H9 (cell line): ENCODE data around the gene CHDH. TPM values are rescaled to one million over a fixed set of nuclear protein-coding genes. Genes with fewer than 3 reads are reported as not detected.

Source experiments
- DNase-seq: peaks from one replicate; pipeline ENCODE4 v3.0.0-alpha.2; 2017
- H2AFZ ChIP-seq: one replicate; pipeline ENCODE4 v1.6.1; 2013; ENCODE audit warnings: mild to moderate bottlenecking, low read length, control low read depth, moderate library complexity
- H2AK5ac ChIP-seq: 2 replicates; pipeline ENCODE4 v1.6.1; 2013; ENCODE audit warnings: low read length, control low read depth, mixed read lengths; ENCODE audit not compliant: insufficient read length
- H2BK120ac ChIP-seq: one replicate; pipeline ENCODE4 v1.6.1; 2013; ENCODE audit warnings: low read depth, mild to moderate bottlenecking, low read length, control low read depth, inconsistent platforms; ENCODE audit not compliant: poor library complexity, severe bottlenecking
- H2BK12ac ChIP-seq: 2 replicates; pipeline ENCODE4 v1.6.1; 2013; ENCODE audit warnings: low read length, control low read depth, mixed read lengths, low read depth; ENCODE audit not compliant: insufficient read length
- H2BK15ac ChIP-seq: 2 replicates; pipeline ENCODE4 v1.6.1; 2013; ENCODE audit warnings: low read depth, low read length, control low read depth
- H2BK20ac ChIP-seq: one replicate; pipeline ENCODE4 v1.6.1; 2013; ENCODE audit warnings: low read depth, mild to moderate bottlenecking, low read length, control low read depth, inconsistent platforms; ENCODE audit not compliant: poor library complexity, severe bottlenecking
- H2BK5ac ChIP-seq: 2 replicates; pipeline ENCODE4 v1.6.1; 2013; ENCODE audit warnings: low read length, control low read depth, mixed read lengths; ENCODE audit not compliant: insufficient read length
- H3K14ac ChIP-seq: 2 replicates; pipeline ENCODE4 v1.6.1; 2013; ENCODE audit warnings: low read length, control low read depth; ENCODE audit not compliant: insufficient read depth
- H3K18ac ChIP-seq: 2 replicates; pipeline ENCODE4 v1.6.1; 2013; ENCODE audit warnings: low read depth, mild to moderate bottlenecking, mixed read lengths, low read length, control low read depth; ENCODE audit not compliant: insufficient read length
- H3K23ac ChIP-seq: 2 replicates; pipeline ENCODE4 v1.6.1; 2013; ENCODE audit warnings: low read length, control low read depth, mixed read lengths, low read depth; ENCODE audit not compliant: insufficient read length
- H3K23me2 ChIP-seq: 2 replicates; pipeline ENCODE4 v1.6.1; 2013; ENCODE audit warnings: low read depth, mild to moderate bottlenecking, mixed read lengths, low read length, control low read depth; ENCODE audit not compliant: insufficient read length, poor library complexity, severe bottlenecking
- H3K27ac ChIP-seq: 2 replicates; pipeline ENCODE4 v1.5.1; 2013; ENCODE audit warnings: low read length, control low read depth, mixed read lengths, low read depth; ENCODE audit not compliant: insufficient read length
- H3K27me3 ChIP-seq: 2 replicates; pipeline ENCODE4 v1.6.1; 2013; ENCODE audit warnings: low read length, control low read depth, inconsistent platforms; ENCODE audit not compliant: insufficient read depth
- H3K4ac ChIP-seq: 2 replicates; pipeline ENCODE4 v1.6.1; 2013; ENCODE audit warnings: low read depth, mild to moderate bottlenecking, control low read depth, inconsistent platforms, low read length, moderate library complexity
- H3K4me1 ChIP-seq: 2 replicates; pipeline ENCODE4 v1.6.1; 2013; ENCODE audit warnings: low read length, control low read depth, inconsistent platforms; ENCODE audit not compliant: insufficient read depth
- H3K4me2 ChIP-seq: 2 replicates; pipeline ENCODE4 v1.6.1; 2013; ENCODE audit warnings: low read length, control low read depth, mixed read lengths; ENCODE audit not compliant: insufficient read length, insufficient read depth
- H3K56ac ChIP-seq: 2 replicates; pipeline ENCODE4 v1.6.1; 2013; ENCODE audit warnings: low read depth, mild to moderate bottlenecking, mixed read lengths, low read length, control low read depth; ENCODE audit not compliant: insufficient read length
- H3K79me1 ChIP-seq: 2 replicates; pipeline ENCODE4 v1.6.1; 2013; ENCODE audit warnings: low read depth, mild to moderate bottlenecking, moderate library complexity, low read length, control low read depth, inconsistent platforms; ENCODE audit not compliant: insufficient read depth, poor library complexity, severe bottlenecking
- H3K79me2 ChIP-seq: 2 replicates; pipeline ENCODE4 v1.6.1; 2013; ENCODE audit warnings: low read length, control low read depth, inconsistent platforms; ENCODE audit not compliant: insufficient read depth
- H3K9ac ChIP-seq: 2 replicates; pipeline ENCODE4 v1.6.1; 2013; ENCODE audit warnings: low read length, control low read depth, mixed read lengths; ENCODE audit not compliant: insufficient read length; ENCODE audit errors: extremely low read depth
- H3K9me3 ChIP-seq: one replicate; pipeline ENCODE4 v1.6.1; 2013; ENCODE audit warnings: low read depth, low read length, inconsistent platforms; ENCODE audit not compliant: control insufficient read depth
- H3T11ph ChIP-seq: one replicate; pipeline ENCODE4 v1.6.1; 2013; ENCODE audit warnings: mild to moderate bottlenecking, low read length, control low read depth, inconsistent platforms
- H4K20me1 ChIP-seq: one replicate; pipeline ENCODE4 v1.6.1; 2013; ENCODE audit not compliant: control insufficient read depth, insufficient read length, insufficient read depth
- H4K5ac ChIP-seq: 2 replicates; pipeline ENCODE4 v1.6.1; 2013; ENCODE audit warnings: low read depth, mild to moderate bottlenecking, mixed read lengths, low read length, control low read depth; ENCODE audit not compliant: insufficient read length
- H4K8ac ChIP-seq: replicated peaks from 2 replicates; pipeline ENCODE4 v1.6.1; 2013; ENCODE audit warnings: low read length, control low read depth, mixed read lengths, low read depth; ENCODE audit not compliant: insufficient read length
- H4K91ac ChIP-seq: 2 replicates; pipeline ENCODE4 v1.6.1; 2013; ENCODE audit warnings: low read depth, mild to moderate bottlenecking, moderate library complexity, mixed read lengths, low read length, control low read depth; ENCODE audit not compliant: insufficient read length
- H3K27ac Mint-ChIP-seq, 3 experiments: 2 replicates in 2 of 3; 3 replicates in 1 of 3; pipeline ENCODE4 v1.8.0; 2020 to 2021; ENCODE audit warnings: mixed read lengths in 3 of 3, mild to moderate bottlenecking in 1 of 3, moderate library complexity in 1 of 3
- H3K27me3 Mint-ChIP-seq: 2 replicates; pipeline ENCODE4 v1.8.0; 2021; ENCODE audit warnings: low read depth, mild to moderate bottlenecking, moderate library complexity, mixed read lengths
- H3K36me3 Mint-ChIP-seq, 3 experiments: 2 replicates in 2 of 3; 3 replicates in 1 of 3; pipeline ENCODE4 v1.8.0; 2020 to 2021; ENCODE audit warnings: low read depth in 3 of 3, mixed read lengths in 3 of 3; ENCODE audit not compliant: insufficient read depth in 1 of 3
- H3K4me1 Mint-ChIP-seq, 2 experiments: 2 replicates each; pipeline ENCODE4 v1.8.0; 2020; ENCODE audit warnings: mixed read lengths in 2 of 2
- H3K4me3 Mint-ChIP-seq, 2 experiments: 2 replicates in 1 of 2; 3 replicates in 1 of 2; pipeline ENCODE4 v1.8.0; 2020 to 2021; ENCODE audit warnings: mild to moderate bottlenecking in 2 of 2, mixed read lengths in 2 of 2, moderate library complexity in 1 of 2
- H3K9me3 Mint-ChIP-seq, 2 experiments: 2 replicates in 1 of 2; 3 replicates in 1 of 2; pipeline ENCODE4 v1.8.0; 2020; ENCODE audit warnings: mild to moderate bottlenecking in 2 of 2, mixed read lengths in 2 of 2, moderate library complexity in 1 of 2
- WGBS: extraction: QIAGEN DNeasy Blood & Tissue Kit; methylation state at CpG from one replicate; pipeline ENCODE4 v1.1.7; 2013; ENCODE audit warnings: missing lambda C conversion rate, low lambda C conversion rate, mixed read lengths; ENCODE audit not compliant: insufficient read length; ENCODE audit errors: extremely low coverage; 5-methylcytosine and 5-hydroxymethylcytosine counted together
- total RNA-seq: library from RNA; stranded (reverse); gene quantifications from 2 replicates; pipeline ENCODE4 v1.2.1, GENCODE V29; 2021
- TF ChIP-seq, protein P1 (sequence below): fragments of 200-600 bp; sonication (generic); conservative IDR thresholded peaks from 3 replicates; pipeline ENCODE4 v1.8.0; 2021; ENCODE audit warnings: antibody characterized with exemption, mild to moderate bottlenecking

The CHDH gene
- total RNA-seq, 1 experiment from 2014 or later: 11.0 TPM

DNA sequence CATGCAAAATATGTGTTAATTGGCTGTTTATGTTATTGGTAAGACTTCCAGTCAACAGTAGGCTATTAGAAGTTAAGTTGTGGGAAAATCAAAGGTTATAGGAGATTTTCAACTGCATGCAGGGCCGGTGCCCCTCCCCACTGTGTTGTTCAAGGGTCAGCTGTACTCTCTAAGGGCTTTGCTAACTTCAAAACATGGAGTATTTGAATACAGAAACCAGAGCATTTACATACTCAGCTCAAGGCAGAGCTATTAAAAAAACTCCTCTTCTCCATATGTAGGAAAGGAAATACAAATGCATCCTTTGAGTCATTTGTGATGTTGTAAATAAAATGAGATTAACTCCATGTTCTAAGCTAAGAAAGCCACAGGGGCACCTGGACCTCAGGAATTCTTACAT lies 16.9 kb upstream of the CHDH start:
- no CpG with 5 or more reads among the region's 1 CpG for WGBS
- H3K9me3 Mint-ChIP-seq: no peaks in the 10 kb centered on the region
- Histone ChIP-seq H2BK120ac (no peak overlapping the region), H3K9me3 (no peaks in the 10 kb centered on the region), H3K23ac (no peak overlapping the region), H2BK12ac (no peak overlapping the region), H4K5ac (no peak overlapping the region), H3K23me2 (no peaks in the 10 kb centered on the region), H3K9ac (no peak overlapping the region), H3K79me1 (no peaks in the 10 kb centered on the region), H3K14ac (no peak overlapping the region), H2BK15ac (no peak overlapping the region), H3K27ac (no peak overlapping the region), H2BK5ac (no peak overlapping the region), H4K20me1 (no peaks in the 10 kb centered on the region), H4K91ac (no peak overlapping the region), H3K4me1 (no peaks in the 10 kb centered on the region), H2BK20ac (no peak overlapping the region), H3K4ac (no peak overlapping the region), H2AK5ac (no peak overlapping the region), H3K56ac (no peak overlapping the region), H4K8ac (no peak overlapping the region), H3K79me2 (no peaks in the 10 kb centered on the region), H3T11ph (no peak overlapping the region), H3K27me3 (no peaks in the 10 kb centered on the region), H2AFZ (no peak overlapping the region), H3K18ac (no peak overlapping the region), H3K4me2 (no peak overlapping the region)
- DNase-seq: no peak
- no peak overlapping the region for H3K27ac Mint-ChIP-seq
- no peak overlapping the region for H3K4me3 Mint-ChIP-seq
- H3K36me3 Mint-ChIP-seq: peaks cover 7 to 54% (median 46%) of the 10 kb centered on the region in 3 experiments; a peak in 6 of 7 replicates
- no peaks in the 10 kb centered on the region for H3K27me3 Mint-ChIP-seq
- no peaks in the 10 kb centered on the region for H3K4me1 Mint-ChIP-seq
- TF ChIP-seq, protein P1, sequence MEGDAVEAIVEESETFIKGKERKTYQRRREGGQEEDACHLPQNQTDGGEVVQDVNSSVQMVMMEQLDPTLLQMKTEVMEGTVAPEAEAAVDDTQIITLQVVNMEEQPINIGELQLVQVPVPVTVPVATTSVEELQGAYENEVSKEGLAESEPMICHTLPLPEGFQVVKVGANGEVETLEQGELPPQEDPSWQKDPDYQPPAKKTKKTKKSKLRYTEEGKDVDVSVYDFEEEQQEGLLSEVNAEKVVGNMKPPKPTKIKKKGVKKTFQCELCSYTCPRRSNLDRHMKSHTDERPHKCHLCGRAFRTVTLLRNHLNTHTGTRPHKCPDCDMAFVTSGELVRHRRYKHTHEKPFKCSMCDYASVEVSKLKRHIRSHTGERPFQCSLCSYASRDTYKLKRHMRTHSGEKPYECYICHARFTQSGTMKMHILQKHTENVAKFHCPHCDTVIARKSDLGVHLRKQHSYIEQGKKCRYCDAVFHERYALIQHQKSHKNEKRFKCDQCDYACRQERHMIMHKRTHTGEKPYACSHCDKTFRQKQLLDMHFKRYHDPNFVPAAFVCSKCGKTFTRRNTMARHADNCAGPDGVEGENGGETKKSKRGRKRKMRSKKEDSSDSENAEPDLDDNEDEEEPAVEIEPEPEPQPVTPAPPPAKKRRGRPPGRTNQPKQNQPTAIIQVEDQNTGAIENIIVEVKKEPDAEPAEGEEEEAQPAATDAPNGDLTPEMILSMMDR: no peak
